H9 (cell line): Measurements from ENCODE around the gene HOXB8. TPM values are rescaled to one million over a fixed set of nuclear protein-coding genes. Genes with fewer than 3 reads are reported as not detected.

Experiments
- DNase-seq: peaks from one replicate; pipeline ENCODE4 v3.0.0-alpha.2; 2017
- H2AFZ ChIP-seq: one replicate; pipeline ENCODE4 v1.6.1; 2013; ENCODE audit warnings: mild to moderate bottlenecking, low read length, control low read depth, moderate library complexity
- H2AK5ac ChIP-seq: 2 replicates; pipeline ENCODE4 v1.6.1; 2013; ENCODE audit warnings: low read length, control low read depth, mixed read lengths; ENCODE audit not compliant: insufficient read length
- H2BK120ac ChIP-seq: one replicate; pipeline ENCODE4 v1.6.1; 2013; ENCODE audit warnings: low read depth, mild to moderate bottlenecking, low read length, control low read depth, inconsistent platforms; ENCODE audit not compliant: poor library complexity, severe bottlenecking
- H2BK12ac ChIP-seq: 2 replicates; pipeline ENCODE4 v1.6.1; 2013; ENCODE audit warnings: low read length, control low read depth, mixed read lengths, low read depth; ENCODE audit not compliant: insufficient read length
- H2BK15ac ChIP-seq: 2 replicates; pipeline ENCODE4 v1.6.1; 2013; ENCODE audit warnings: low read depth, low read length, control low read depth
- H2BK20ac ChIP-seq: one replicate; pipeline ENCODE4 v1.6.1; 2013; ENCODE audit warnings: low read depth, mild to moderate bottlenecking, low read length, control low read depth, inconsistent platforms; ENCODE audit not compliant: poor library complexity, severe bottlenecking
- H2BK5ac ChIP-seq: 2 replicates; pipeline ENCODE4 v1.6.1; 2013; ENCODE audit warnings: low read length, control low read depth, mixed read lengths; ENCODE audit not compliant: insufficient read length
- H3K14ac ChIP-seq: 2 replicates; pipeline ENCODE4 v1.6.1; 2013; ENCODE audit warnings: low read length, control low read depth; ENCODE audit not compliant: insufficient read depth
- H3K18ac ChIP-seq: 2 replicates; pipeline ENCODE4 v1.6.1; 2013; ENCODE audit warnings: low read depth, mild to moderate bottlenecking, mixed read lengths, low read length, control low read depth; ENCODE audit not compliant: insufficient read length
- H3K23ac ChIP-seq: 2 replicates; pipeline ENCODE4 v1.6.1; 2013; ENCODE audit warnings: low read length, control low read depth, mixed read lengths, low read depth; ENCODE audit not compliant: insufficient read length
- H3K23me2 ChIP-seq: 2 replicates; pipeline ENCODE4 v1.6.1; 2013; ENCODE audit warnings: low read depth, mild to moderate bottlenecking, mixed read lengths, low read length, control low read depth; ENCODE audit not compliant: insufficient read length, poor library complexity, severe bottlenecking
- H3K27ac ChIP-seq: 2 replicates; pipeline ENCODE4 v1.5.1; 2013; ENCODE audit warnings: low read length, control low read depth, mixed read lengths, low read depth; ENCODE audit not compliant: insufficient read length
- H3K27me3 ChIP-seq: 2 replicates; pipeline ENCODE4 v1.6.1; 2013; ENCODE audit warnings: low read length, control low read depth, inconsistent platforms; ENCODE audit not compliant: insufficient read depth
- H3K4ac ChIP-seq: 2 replicates; pipeline ENCODE4 v1.6.1; 2013; ENCODE audit warnings: low read depth, mild to moderate bottlenecking, control low read depth, inconsistent platforms, low read length, moderate library complexity
- H3K4me1 ChIP-seq: 2 replicates; pipeline ENCODE4 v1.6.1; 2013; ENCODE audit warnings: low read length, control low read depth, inconsistent platforms; ENCODE audit not compliant: insufficient read depth
- H3K4me2 ChIP-seq: 2 replicates; pipeline ENCODE4 v1.6.1; 2013; ENCODE audit warnings: low read length, control low read depth, mixed read lengths; ENCODE audit not compliant: insufficient read length, insufficient read depth
- H3K56ac ChIP-seq: 2 replicates; pipeline ENCODE4 v1.6.1; 2013; ENCODE audit warnings: low read depth, mild to moderate bottlenecking, mixed read lengths, low read length, control low read depth; ENCODE audit not compliant: insufficient read length
- H3K79me1 ChIP-seq: 2 replicates; pipeline ENCODE4 v1.6.1; 2013; ENCODE audit warnings: low read depth, mild to moderate bottlenecking, moderate library complexity, low read length, control low read depth, inconsistent platforms; ENCODE audit not compliant: insufficient read depth, poor library complexity, severe bottlenecking
- H3K79me2 ChIP-seq: 2 replicates; pipeline ENCODE4 v1.6.1; 2013; ENCODE audit warnings: low read length, control low read depth, inconsistent platforms; ENCODE audit not compliant: insufficient read depth
- H3K9ac ChIP-seq: 2 replicates; pipeline ENCODE4 v1.6.1; 2013; ENCODE audit warnings: low read length, control low read depth, mixed read lengths; ENCODE audit not compliant: insufficient read length; ENCODE audit errors: extremely low read depth
- H3K9me3 ChIP-seq: one replicate; pipeline ENCODE4 v1.6.1; 2013; ENCODE audit warnings: low read depth, low read length, inconsistent platforms; ENCODE audit not compliant: control insufficient read depth
- H3T11ph ChIP-seq: one replicate; pipeline ENCODE4 v1.6.1; 2013; ENCODE audit warnings: mild to moderate bottlenecking, low read length, control low read depth, inconsistent platforms
- H4K20me1 ChIP-seq: one replicate; pipeline ENCODE4 v1.6.1; 2013; ENCODE audit not compliant: control insufficient read depth, insufficient read length, insufficient read depth
- H4K5ac ChIP-seq: 2 replicates; pipeline ENCODE4 v1.6.1; 2013; ENCODE audit warnings: low read depth, mild to moderate bottlenecking, mixed read lengths, low read length, control low read depth; ENCODE audit not compliant: insufficient read length
- H4K8ac ChIP-seq: replicated peaks from 2 replicates; pipeline ENCODE4 v1.6.1; 2013; ENCODE audit warnings: low read length, control low read depth, mixed read lengths, low read depth; ENCODE audit not compliant: insufficient read length
- H4K91ac ChIP-seq: 2 replicates; pipeline ENCODE4 v1.6.1; 2013; ENCODE audit warnings: low read depth, mild to moderate bottlenecking, moderate library complexity, mixed read lengths, low read length, control low read depth; ENCODE audit not compliant: insufficient read length
- H3K27ac Mint-ChIP-seq, 3 experiments: 2 replicates in 2 of 3; 3 replicates in 1 of 3; pipeline ENCODE4 v1.8.0; 2020 to 2021; ENCODE audit warnings: mixed read lengths in 3 of 3, mild to moderate bottlenecking in 1 of 3, moderate library complexity in 1 of 3
- H3K27me3 Mint-ChIP-seq: 2 replicates; pipeline ENCODE4 v1.8.0; 2021; ENCODE audit warnings: low read depth, mild to moderate bottlenecking, moderate library complexity, mixed read lengths
- H3K36me3 Mint-ChIP-seq, 3 experiments: 2 replicates in 2 of 3; 3 replicates in 1 of 3; pipeline ENCODE4 v1.8.0; 2020 to 2021; ENCODE audit warnings: low read depth in 3 of 3, mixed read lengths in 3 of 3; ENCODE audit not compliant: insufficient read depth in 1 of 3
- H3K4me1 Mint-ChIP-seq, 2 experiments: 2 replicates each; pipeline ENCODE4 v1.8.0; 2020; ENCODE audit warnings: mixed read lengths in 2 of 2
- H3K4me3 Mint-ChIP-seq, 2 experiments: 2 replicates in 1 of 2; 3 replicates in 1 of 2; pipeline ENCODE4 v1.8.0; 2020 to 2021; ENCODE audit warnings: mild to moderate bottlenecking in 2 of 2, mixed read lengths in 2 of 2, moderate library complexity in 1 of 2
- H3K9me3 Mint-ChIP-seq, 2 experiments: 2 replicates in 1 of 2; 3 replicates in 1 of 2; pipeline ENCODE4 v1.8.0; 2020; ENCODE audit warnings: mild to moderate bottlenecking in 2 of 2, mixed read lengths in 2 of 2, moderate library complexity in 1 of 2
- WGBS: extraction: QIAGEN DNeasy Blood & Tissue Kit; methylation state at CpG from one replicate; pipeline ENCODE4 v1.1.7; 2013; ENCODE audit warnings: missing lambda C conversion rate, low lambda C conversion rate, mixed read lengths; ENCODE audit not compliant: insufficient read length; ENCODE audit errors: extremely low coverage; 5-methylcytosine and 5-hydroxymethylcytosine counted together
- total RNA-seq: library from RNA; stranded (reverse); gene quantifications from 2 replicates; pipeline ENCODE4 v1.2.1, GENCODE V29; 2021
- TF ChIP-seq, protein P1 (sequence below): fragments of 200-600 bp; sonication (generic); conservative IDR thresholded peaks from 3 replicates; pipeline ENCODE4 v1.8.0; 2021; ENCODE audit warnings: antibody characterized with exemption, mild to moderate bottlenecking

Gene HOXB8
- total RNA-seq, 1 experiment from 2014 or later, result not detected

DNA sequence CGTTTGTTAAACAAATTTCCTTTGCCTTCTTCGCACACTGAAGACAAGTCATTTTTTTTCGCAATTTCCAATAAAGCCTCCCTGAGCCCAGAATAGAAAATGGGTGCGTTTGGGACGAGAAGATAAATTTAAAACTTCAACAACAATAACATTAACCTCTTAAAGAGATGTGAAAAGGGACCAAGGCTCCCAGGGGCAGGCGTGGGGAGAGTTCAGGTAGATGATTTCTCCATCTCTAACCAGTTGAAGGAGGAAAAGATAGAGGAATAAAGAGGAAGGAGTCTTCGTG lies 35.7 kb downstream of the HOXB8 start:
- Histone ChIP-seq H3K23ac (no peak overlapping the region), H2AK5ac (no peak overlapping the region), H2BK20ac (no peak overlapping the region), H3K27ac (no peak overlapping the region), H3K79me1 (no peaks in the 10 kb centered on the region), H3K4ac (no peak overlapping the region), H3T11ph (no peak overlapping the region), H3K18ac (no peak overlapping the region), H4K91ac (no peak overlapping the region), H2BK120ac (no peak overlapping the region), H3K4me1 (no peaks in the 10 kb centered on the region), H3K79me2 (no peaks in the 10 kb centered on the region), H3K23me2 (no peaks in the 10 kb centered on the region), H3K27me3 (peaks cover 96% of the 10 kb centered on the region), H2AFZ (no peak overlapping the region), H3K9me3 (no peaks in the 10 kb centered on the region), H4K8ac (no peak overlapping the region), H3K4me2 (no peak overlapping the region), H4K5ac (no peak overlapping the region), H3K14ac (no peak overlapping the region), H2BK5ac (no peak overlapping the region), H4K20me1 (no peaks in the 10 kb centered on the region), H3K56ac (no peak overlapping the region), H2BK15ac (no peak overlapping the region), H2BK12ac (no peak overlapping the region), H3K9ac (no peak overlapping the region)
- TF ChIP-seq, protein P1, sequence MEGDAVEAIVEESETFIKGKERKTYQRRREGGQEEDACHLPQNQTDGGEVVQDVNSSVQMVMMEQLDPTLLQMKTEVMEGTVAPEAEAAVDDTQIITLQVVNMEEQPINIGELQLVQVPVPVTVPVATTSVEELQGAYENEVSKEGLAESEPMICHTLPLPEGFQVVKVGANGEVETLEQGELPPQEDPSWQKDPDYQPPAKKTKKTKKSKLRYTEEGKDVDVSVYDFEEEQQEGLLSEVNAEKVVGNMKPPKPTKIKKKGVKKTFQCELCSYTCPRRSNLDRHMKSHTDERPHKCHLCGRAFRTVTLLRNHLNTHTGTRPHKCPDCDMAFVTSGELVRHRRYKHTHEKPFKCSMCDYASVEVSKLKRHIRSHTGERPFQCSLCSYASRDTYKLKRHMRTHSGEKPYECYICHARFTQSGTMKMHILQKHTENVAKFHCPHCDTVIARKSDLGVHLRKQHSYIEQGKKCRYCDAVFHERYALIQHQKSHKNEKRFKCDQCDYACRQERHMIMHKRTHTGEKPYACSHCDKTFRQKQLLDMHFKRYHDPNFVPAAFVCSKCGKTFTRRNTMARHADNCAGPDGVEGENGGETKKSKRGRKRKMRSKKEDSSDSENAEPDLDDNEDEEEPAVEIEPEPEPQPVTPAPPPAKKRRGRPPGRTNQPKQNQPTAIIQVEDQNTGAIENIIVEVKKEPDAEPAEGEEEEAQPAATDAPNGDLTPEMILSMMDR, result no peak
- WGBS, result no CpG with 5 or more reads among the region's 7 CpGs
- Mint-ChIP-seq H3K9me3 (peaks cover 7 to 21% of the 10 kb centered on the region in 2 experiments; a peak in 4 of 5 replicates), H3K27ac (no peak overlapping the region; a peak in 1 of 7 replicates), H3K27me3 (peaks cover 65% of the 10 kb centered on the region), H3K4me1 (peaks cover 2 to 27% of the 10 kb centered on the region in 2 experiments), H3K4me3 (peak overlapping the region in 1 of 2 experiments; percentile 59; a peak in 2 of 5 replicates), H3K36me3 (no peaks in the 10 kb centered on the region; a peak in 2 of 7 replicates)
- DNase-seq, result no peak
